T-helper 2 cell treated with Interferon-gamma antibody and Interleukin-4, amounts not matched to agents 100 ng/mL and 5 ng/mL, for 36 hours (primary cell): ENCODE data around the gene SERPINA4. TPM values are rescaled to one million over a fixed set of nuclear protein-coding genes. Genes with fewer than 3 reads are reported as not detected.
"Not testable (repeated sequence)": the region's sequence is repeated elsewhere in the genome, so short reads cannot be mapped to it uniquely, and the experiment has no call there.

Source experiments
- intact Hi-C: fragments of 100-400 bp; cut with micrococcal nuclease; formaldehyde crosslinking; loops from one replicate; pipeline ENCODE4 v1.15.1; 2023
- total RNA-seq: library from RNA; stranded (reverse); gene quantifications from 2 replicates; pipeline ENCODE4 v1.2.3, GENCODE V29; 2022

SERPINA4 gene
- total RNA-seq, 1 donor from 2014 or later, result not detected

DNA sequence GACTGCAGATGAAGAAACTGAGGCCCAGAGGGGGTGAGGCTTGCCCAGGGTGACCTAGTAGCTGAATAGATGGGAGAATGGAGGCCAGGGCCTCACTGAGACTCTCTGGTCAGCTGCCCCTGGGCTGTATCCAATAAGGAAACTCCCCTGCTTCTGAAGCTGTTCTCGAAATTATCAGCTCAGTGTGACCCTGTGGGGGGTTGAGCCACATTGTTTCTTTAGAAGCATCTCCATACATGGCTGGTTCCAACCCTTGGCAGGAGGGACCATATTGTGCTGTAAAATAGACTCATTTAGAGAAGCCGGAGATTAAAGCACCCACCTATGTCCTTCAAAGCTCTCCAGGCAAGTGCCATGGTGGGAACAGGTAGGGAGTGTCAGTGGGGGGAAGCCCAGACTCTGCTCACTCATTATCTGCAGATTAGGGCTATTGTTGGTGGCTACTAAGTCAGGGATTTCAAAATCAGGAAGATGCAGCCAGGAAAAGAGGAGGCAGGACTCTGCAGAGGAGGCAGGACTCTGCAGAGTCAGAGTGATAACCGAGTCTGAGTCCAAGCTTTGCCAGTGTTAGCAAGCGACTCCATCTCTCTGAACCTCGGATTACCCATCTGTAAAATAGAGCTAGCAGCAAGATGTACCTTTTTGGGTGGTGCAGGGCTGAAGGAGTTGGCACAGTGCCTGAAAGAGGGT is 23.5 kb downstream of the SERPINA4 start:
- intact Hi-C loops, result no loop called here

GRCh38 chr14:94586635-94587034 is 25.4 kb downstream of the SERPINA4 start:
- intact Hi-C loops, result no loop called here

- intact Hi-C loops, result no loop called here
Measured at GRCh38 chr14:94588311-94588710, 27.1 kb downstream of the SERPINA4 start.

DNA sequence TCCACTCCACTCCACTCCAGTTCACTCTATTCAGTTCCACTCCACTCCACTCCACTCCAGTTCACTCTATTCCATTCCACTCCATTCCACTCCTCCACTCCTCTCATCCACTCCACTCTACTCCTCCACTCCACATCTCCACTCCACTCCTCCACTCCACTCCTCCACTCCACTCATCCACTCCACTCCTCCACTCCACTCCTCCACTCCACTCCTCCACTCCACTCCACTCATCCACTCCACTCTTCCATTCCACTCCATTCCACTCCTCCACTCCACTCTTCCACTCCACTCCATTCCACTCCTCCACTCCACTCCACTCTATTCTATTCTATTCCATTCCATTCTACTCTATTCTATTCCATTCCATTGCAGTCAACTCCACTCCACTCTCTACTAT is 29.8 kb downstream of the SERPINA4 start:
- intact Hi-C loops, result no loop called here

DNA sequence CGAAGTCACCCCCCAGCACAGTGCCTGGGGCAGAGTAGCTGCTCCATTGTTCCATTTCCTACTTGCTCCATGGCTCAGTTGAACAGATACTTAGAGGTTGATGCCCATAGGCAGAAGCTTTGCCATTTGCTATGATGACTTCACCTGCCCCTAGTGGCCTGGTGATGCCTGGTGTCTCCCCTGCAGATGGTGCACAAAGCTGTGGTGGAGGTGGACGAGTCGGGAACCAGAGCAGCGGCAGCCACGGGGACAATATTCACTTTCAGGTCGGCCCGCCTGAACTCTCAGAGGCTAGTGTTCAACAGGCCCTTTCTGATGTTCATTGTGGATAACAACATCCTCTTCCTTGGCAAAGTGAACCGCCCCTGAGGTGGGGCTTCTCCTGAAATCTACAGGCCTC is 30.6 kb downstream of the SERPINA4 start:
- intact Hi-C loops, result no loop called here

DNA sequence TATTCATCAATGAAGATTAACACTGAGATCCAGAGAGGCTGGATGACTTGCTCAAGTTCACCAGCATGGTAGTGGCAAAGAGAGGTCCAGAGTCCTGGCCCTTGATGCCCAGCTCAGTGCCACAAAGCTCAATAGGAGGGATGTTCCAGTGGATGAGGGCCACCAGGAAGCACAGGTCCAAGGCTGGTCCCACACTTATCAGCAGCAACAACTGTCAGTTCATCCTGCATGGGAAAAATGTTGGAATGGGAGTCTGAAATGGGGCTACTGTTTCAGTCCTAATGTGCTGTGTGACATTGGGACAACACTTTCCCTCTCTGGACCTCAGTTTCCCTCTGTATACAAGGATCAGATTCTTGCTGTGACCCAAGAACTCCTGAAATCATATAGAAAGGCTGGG is 31.2 kb downstream of the SERPINA4 start:
- intact Hi-C loops, result no loop called here

DNA sequence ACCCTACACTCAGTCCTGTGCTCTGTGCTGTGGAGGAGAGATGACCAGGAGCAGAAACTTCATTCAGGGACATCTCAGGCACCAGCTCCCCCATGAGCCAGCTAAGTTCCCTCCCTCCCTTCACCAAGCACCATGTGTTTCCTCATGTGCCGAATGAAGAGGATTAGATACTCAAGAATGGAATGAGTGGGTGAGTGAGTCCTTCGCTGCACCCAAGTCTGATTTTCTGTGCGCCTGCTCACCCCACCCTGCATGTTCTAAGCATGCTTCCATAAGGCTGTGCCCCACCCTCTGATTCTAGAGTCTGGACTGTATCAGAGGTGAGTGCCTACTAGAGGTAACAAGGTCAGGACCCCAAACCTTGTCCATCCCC is 32.1 kb downstream of the SERPINA4 start:
- intact Hi-C loops, result no loop called here

GRCh38 chr14:94593749-94594431 is 32.6 kb downstream of the SERPINA4 start:
- intact Hi-C loops, result no loop called here

DNA sequence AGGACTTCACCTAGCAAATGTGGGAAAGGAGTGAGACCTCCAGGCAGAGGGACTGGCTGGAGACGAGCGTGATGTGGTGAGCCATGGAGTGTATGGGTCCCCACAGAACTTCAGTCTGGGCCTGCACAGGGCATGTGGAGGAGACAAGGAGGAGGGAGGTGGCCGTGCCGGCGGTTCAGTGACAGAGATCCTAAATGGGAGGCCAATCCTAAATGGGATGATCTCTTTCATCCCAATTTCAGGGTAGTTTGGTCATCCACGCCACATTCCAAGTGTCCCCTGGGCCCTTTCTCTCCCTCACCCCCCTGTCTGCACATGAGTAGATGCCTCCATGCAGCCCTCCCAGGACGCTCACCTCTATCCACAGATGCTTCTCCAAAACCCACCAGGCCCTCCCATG is 33.2 kb downstream of the SERPINA4 start:
- intact Hi-C loops, result no loop called here

GRCh38 chr14:94595912-94596311 is 34.7 kb downstream of the SERPINA4 start:
- intact Hi-C loops, result no loop called here

DNA sequence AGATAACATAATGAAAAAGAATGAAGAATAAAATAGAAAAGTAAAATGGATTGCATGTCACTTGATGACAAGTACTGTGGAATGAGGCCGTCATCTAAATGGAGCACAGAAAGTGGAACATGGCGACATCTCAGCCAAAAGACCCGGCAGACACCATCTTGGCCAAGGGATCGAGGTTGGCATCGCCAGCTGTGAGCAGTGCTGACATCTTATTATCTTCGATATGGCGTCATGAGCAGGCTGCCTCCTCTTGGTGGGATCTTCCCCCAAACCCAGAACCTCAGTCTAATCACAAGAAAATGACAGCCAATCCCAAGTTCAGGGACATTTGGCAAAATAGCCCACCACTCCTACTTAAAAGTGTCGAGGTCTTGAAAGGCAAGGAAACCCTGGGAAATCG is 35.1 kb downstream of the SERPINA4 start:
- intact Hi-C loops, result no loop called here

GRCh38 chr14:94597788-94598187 is 36.5 kb downstream of the SERPINA4 start:
- intact Hi-C loops, result no loop called here

DNA sequence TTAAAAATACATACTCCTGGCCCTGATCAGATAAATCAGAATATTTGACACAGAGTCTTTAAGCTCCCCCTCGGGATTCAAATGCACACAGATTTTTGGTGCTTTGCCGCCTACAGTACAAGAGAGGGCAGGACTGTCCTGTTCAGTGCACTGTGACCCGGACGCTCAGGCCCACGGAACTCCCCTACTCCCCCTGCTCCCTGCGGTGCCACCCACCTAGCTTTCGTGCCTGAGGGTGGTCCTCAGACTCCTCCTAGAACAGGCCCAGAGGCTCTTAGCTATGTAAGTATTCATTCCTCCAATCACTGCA is 37.2 kb downstream of the SERPINA4 start:
- intact Hi-C loops, result no loop called here

GRCh38 chr14:94598816-94599655 is 37.8 kb downstream of the SERPINA4 start:
- intact Hi-C loops, result no loop called here

GRCh38 chr14:94599656-94600004 is 38.4 kb downstream of the SERPINA4 start:
- intact Hi-C loops, result no loop called here

DNA sequence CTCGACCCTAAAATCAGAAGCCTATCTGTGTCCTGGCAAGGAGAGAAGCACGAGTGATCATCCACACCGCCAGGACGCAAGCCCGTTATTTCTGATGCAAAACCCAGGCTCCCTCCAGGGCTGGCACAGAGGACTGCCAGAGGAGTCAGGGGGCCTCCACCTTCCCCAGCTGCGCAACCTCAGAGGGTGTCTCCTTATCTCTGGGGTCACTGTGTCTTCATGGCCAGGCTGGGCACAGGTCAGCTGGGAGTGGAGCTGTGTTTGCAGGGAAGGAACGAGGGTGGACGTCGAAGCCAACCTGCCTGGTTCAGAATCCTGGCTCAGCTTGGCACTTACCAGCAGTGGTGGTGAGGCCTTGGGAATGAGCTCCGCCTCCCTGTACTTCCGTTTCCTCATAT is 38.9 kb downstream of the SERPINA4 start:
- intact Hi-C loops, result no loop called here

DNA sequence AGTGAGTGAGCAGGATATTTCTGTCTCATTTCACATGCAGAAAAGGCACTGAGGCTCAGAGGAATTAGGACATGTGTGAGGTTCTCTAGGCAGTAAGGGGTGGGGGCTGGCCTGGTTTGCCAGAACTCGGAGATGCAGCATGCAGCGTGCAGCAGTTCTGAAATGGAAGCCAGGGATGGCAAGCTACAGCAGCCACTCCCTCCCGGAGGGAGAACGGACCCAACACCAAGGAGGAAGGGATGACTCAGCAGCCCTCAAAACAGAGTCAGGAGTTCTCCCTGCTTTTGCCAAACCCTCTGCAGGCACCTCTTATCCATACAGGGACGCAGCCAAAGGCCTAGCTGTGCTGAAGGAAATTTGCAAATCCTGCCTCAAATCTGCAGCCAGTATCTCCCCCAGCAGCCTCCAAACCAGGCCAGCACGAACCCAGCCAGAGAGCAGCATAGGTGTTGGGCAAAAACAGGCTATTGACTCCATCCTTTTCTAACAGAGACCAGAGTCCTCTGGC is 40.7 kb downstream of the SERPINA4 start:
- intact Hi-C loops, result no loop called here

DNA sequence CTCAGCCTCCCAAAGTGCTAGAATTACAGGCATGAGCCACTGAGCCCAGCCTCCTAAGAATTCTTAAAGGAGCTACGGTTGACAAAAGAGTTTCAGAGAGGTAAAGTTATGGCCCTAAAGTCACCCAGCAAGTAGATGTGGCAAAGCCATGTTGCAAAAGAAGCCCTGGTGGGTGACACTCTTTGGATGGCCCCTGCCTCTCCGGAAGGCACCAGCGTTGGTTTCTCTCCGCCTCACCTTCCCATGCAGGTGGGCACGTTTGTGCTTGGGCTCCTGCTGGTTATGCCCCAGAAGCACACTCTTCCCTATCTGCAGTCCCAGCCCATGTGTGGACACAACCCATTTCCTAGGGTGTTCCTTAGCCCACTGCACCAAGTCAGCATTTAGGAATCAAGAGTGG is 41.5 kb downstream of the SERPINA4 start:
- intact Hi-C loops, result no loop called here

- intact Hi-C loops, result no loop called here
Measured at GRCh38 chr14:94605361-94605760, 44.1 kb downstream of the SERPINA4 start.

DNA sequence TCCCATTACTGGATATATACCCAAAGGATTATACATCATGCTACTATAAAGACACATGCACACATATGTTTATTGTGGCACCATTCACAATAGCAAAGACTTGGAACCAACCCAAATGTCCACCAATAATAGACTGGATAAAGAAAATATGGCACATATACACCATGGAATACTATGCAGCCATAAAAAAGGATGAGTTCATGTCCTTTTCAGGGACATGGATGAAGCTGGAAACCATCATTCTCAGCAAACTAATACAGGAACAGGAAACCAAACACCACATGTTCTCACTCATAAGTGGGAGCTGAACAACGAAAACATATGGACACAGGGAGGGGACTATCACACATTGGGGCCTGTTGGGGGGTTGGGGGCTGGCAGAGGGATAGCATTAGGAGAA is 47.7 kb downstream of the SERPINA4 start:
- intact Hi-C loops, result not testable (repeated sequence)

- intact Hi-C loops, result no loop called here
Measured at GRCh38 chr14:94611179-94611578, 49.9 kb downstream of the SERPINA4 start.

DNA sequence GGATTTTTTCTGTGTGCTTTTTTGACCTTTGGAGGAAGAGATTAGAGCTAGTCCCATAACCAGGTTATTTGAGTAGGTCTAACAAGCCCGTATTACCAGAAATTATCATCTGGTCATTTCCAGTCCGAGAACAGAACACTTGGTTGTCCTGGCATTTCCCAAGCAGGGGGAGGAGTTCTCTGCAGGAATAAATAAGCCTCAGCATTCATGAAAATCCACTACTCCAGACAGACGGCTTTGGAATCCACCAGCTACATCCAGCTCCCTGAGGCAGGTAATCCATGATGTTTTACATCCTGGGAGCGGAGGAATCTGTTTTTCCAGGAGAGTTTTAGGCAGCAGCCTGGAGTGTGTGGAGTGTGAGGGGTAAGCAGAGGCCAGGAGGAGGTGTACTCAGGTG is 50.9 kb downstream of the SERPINA4 start, which contains the start of gene SERPINA3:
SERPINA3 (plus strand) TSS at position 218 of the 400 bp plus-strand sequence. CDS start 2,051 bp downstream, outside the sequence.
- intact Hi-C loops, result no loop called here
